ENCODE data around the gene LAMA2. TPM values are rescaled to one million over a fixed set of nuclear protein-coding genes. Genes with fewer than 3 reads are reported as not detected.
A peak's percentile ranks its signal among the peaks of the same experiment; 100 is the strongest.

LAMA2 gene
- total and polyA plus RNA-seq, 2 of the 13 experiments (the other 11 are each of a cell fraction or from before 2014, with no cell fraction given): 0.11 to 0.28 TPM

GRCh38 chr6:129006724-129007514 is 124.0 kb downstream of the LAMA2 start:
- no TSS peak for BruUV-seq (replicated peaks)
- TF ChIP-seq MYPOP (CRISPR knock-in tag; IDR thresholded peaks at IDR 0.05): no peak
- TF ChIP-seq, protein P1, sequence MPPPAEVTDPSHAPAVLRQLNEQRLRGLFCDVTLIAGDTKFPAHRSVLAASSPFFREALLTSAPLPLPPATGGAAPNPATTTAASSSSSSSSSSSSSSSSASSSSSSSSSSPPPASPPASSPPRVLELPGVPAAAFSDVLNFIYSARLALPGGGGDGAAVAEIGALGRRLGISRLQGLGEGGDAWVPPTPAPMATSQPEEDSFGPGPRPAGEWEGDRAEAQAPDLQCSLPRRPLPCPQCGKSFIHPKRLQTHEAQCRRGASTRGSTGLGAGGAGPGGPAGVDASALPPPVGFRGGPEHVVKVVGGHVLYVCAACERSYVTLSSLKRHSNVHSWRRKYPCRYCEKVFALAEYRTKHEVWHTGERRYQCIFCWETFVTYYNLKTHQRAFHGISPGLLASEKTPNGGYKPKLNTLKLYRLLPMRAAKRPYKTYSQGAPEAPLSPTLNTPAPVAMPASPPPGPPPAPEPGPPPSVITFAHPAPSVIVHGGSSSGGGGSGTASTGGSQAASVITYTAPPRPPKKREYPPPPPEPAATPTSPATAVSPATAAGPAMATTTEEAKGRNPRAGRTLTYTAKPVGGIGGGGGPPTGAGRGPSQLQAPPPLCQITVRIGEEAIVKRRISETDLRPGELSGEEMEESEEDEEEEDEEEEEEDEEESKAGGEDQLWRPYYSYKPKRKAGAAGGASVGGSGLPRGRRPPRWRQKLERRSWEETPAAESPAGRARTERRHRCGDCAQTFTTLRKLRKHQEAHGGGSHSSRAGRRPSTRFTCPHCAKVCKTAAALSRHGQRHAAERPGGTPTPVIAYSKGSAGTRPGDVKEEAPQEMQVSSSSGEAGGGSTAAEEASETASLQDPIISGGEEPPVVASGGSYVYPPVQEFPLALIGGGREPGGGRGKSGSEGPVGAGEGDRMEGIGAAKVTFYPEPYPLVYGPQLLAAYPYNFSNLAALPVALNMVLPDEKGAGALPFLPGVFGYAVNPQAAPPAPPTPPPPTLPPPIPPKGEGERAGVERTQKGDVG (CRISPR knock-in tag; IDR thresholded peaks at IDR 0.05; ENCODE audit: borderline replicate concordance): no peak
- under 1% methylated on average over 4 of the region's 4 CpGs for WGBS (ENCODE audit: low lambda C conversion rate)

More at GRCh38 chr6:129006724-129007514, 124.0 kb downstream of the LAMA2 start:
- Histone ChIP-seq H3K27me3 (ENCODE audit: control insufficient read depth in 1 of 2, insufficient read depth in 2 of 2, low read length in 2 of 2) (no peaks in the 10 kb centered on the region), H3K4me1 (ENCODE audit: insufficient read depth, low read length) (no peaks in the 10 kb centered on the region), H3K4me3 (replicated peaks in 1 of 3; ENCODE audit: insufficient read depth in 1 of 3, low read depth in 2 of 3, low read length in 3 of 3) (no peak overlapping the region), H3K79me2 (ENCODE audit: insufficient read depth, low read length) (no peaks in the 10 kb centered on the region), H3K4me2 (ENCODE audit: low read depth, low read length) (no peak overlapping the region), H3K27ac (ENCODE audit: extremely low read length, insufficient read depth, low read length) (no peak overlapping the region), H2AFZ (ENCODE audit: low read length) (no peak overlapping the region), H3K36me3 (replicated peaks in 1 of 2; ENCODE audit: control insufficient read depth in 1 of 2, insufficient read depth in 2 of 2, low read length in 2 of 2) (no peaks in the 10 kb centered on the region), H3K9me3 (ENCODE audit: low read length) (no peaks in the 10 kb centered on the region), H3K9ac (ENCODE audit: insufficient read depth, low read depth, low read length) (no peak overlapping the region), H4K20me1 (ENCODE audit: insufficient read depth, low read length) (no peaks in the 10 kb centered on the region)
- in situ Hi-C loops (cut with HindIII; ENCODE audit: extremely low pct_ligation_motif_present, low pct_unique_long_range_greater_than_20kb): no loop called here
- intact Hi-C loops (cut with micrococcal nuclease; ENCODE audit: unreplicated experiment): no loop called here
- POLR2A ChIA-PET: no interaction called here
- DNase-seq (ENCODE audit: low spot score) (peak; percentile 2), FAIRE-seq (no peak), ATAC-seq (no peak)
- CTCF ChIA-PET (ENCODE audit: low intra/inter-chr PET ratio, low total read pairs): no interaction called here

All from HepG2 (cell line).